Karpas-422 (cell line): ENCODE results near the gene RAB30. TPM values are rescaled to one million over a fixed set of nuclear protein-coding genes. Genes with fewer than 3 reads are reported as not detected.
A peak's percentile ranks its signal among the peaks of the same experiment; 100 is the strongest.
"Not testable (repeated sequence)": the region's sequence is repeated elsewhere in the genome, so short reads cannot be mapped to it uniquely, and the experiment has no call there.

Experiments used
- DNase-seq: peaks from one replicate; pipeline ENCODE4 v3.0.0-alpha.2; 2015
- H2AFZ ChIP-seq: fragments of 200-600 bp; sonication (generic); 2 replicates; pipeline ENCODE4 v1.6.1; 2014; ENCODE audit warnings: antibody characterized with exemption, low read length, mixed read lengths
- H3K27ac ChIP-seq: fragments of 200-600 bp; sonication (generic); 2 replicates; pipeline ENCODE4 v1.5.1; 2014; ENCODE audit warnings: mild to moderate bottlenecking, low read length, moderate library complexity
- H3K27me3 ChIP-seq: fragments of 200-600 bp; sonication (generic); 2 replicates; pipeline ENCODE4 v1.6.1; 2014; ENCODE audit warnings: low read length, mixed read lengths
- H3K36me3 ChIP-seq: fragments of 200-600 bp; sonication (generic); 2 replicates; pipeline ENCODE4 v1.6.1; 2014; ENCODE audit warnings: low read length, mixed read lengths; ENCODE audit not compliant: insufficient read depth
- H3K4me1 ChIP-seq: fragments of 200-600 bp; sonication (generic); 2 replicates; pipeline ENCODE4 v1.6.1; 2014; ENCODE audit warnings: mild to moderate bottlenecking, low read length, mixed read lengths
- H3K4me2 ChIP-seq: fragments of 200-600 bp; sonication (generic); 2 replicates; pipeline ENCODE4 v1.6.1; 2014; ENCODE audit warnings: low read length, low read depth, mild to moderate bottlenecking; ENCODE audit not compliant: poor library complexity, severe bottlenecking
- H3K4me3 ChIP-seq: fragments of 200-600 bp; sonication (generic); 2 replicates; pipeline ENCODE4 v1.5.1; 2014; ENCODE audit warnings: mild to moderate bottlenecking, antibody characterized with exemption, low read length, mixed read lengths
- H3K79me2 ChIP-seq: fragments of 200-600 bp; sonication (generic); 2 replicates; pipeline ENCODE4 v1.6.1; 2014; ENCODE audit warnings: mild to moderate bottlenecking, low read length, mixed read lengths
- H3K9ac ChIP-seq: fragments of 200-600 bp; sonication (generic); 2 replicates; pipeline ENCODE4 v1.6.0; 2014; ENCODE audit warnings: low read length
- H3K9me2 ChIP-seq: fragments of 200-600 bp; sonication (generic), shearing (Covaris generic); replicated peaks from 2 replicates; pipeline ENCODE4 v1.6.0; 2014; ENCODE audit warnings: mild to moderate bottlenecking, low read length, moderate library complexity; ENCODE audit not compliant: insufficient read depth
- H3K9me3 ChIP-seq: fragments of 300-700, 200-600 bp; sonication (generic); 2 replicates; pipeline ENCODE4 v1.6.1; 2014; ENCODE audit warnings: low read length, mixed read lengths
- H4K20me1 ChIP-seq: fragments of 200-600 bp; sonication (generic); 2 replicates; pipeline ENCODE4 v1.6.1; 2014; ENCODE audit warnings: mild to moderate bottlenecking, antibody characterized with exemption, low read length, low read depth; ENCODE audit not compliant: insufficient read depth
- total RNA-seq: library from RNA; depleted of rRNA; stranded (reverse); fragments of >200 nt; shearing (Covaris generic); gene quantifications from 2 replicates; pipeline ENCODE4 v1.2.3, GENCODE V29; 2014; ENCODE audit warnings: low replicate concordance

Gene RAB30
- total RNA-seq, 1 experiment from 2014 or later: 66.5 TPM

DNA sequence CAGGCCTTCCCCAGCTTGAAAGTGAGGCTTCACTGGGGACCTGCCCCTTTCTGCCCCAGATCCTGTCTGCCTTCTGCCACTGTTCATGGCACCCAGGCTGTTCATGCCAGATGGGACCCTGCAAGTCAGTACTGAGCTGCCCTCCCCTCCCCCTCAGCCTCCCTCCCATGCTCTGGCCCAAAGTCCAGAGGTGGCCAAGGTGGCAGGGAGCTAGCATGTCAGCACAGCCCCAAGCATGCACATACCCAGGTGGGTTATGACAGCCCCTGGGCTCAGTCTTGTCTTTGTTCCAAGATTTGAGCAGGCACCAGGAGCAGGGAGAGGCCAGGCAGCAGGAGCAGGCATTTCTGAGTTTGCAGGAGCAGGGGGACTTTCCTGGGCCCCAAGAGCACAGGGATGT is 126.0 kb downstream of the RAB30 start:
- Histone ChIP-seq H3K9ac (peak overlapping the region; percentile 27), H3K4me2 (peak overlapping the region; percentile 45), H3K9me3 (no peaks in the 10 kb centered on the region), H3K79me2 (no peaks in the 10 kb centered on the region), H3K9me2 (no peaks in the 10 kb centered on the region), H2AFZ (peak overlapping the region; percentile 33; the same call in 1 of the 2 replicates), H4K20me1 (no peaks in the 10 kb centered on the region), H3K4me3 (no peak overlapping the region), H3K27ac (peak overlapping the region; percentile 49; the same call in 1 of the 2 replicates), H3K36me3 (no peaks in the 10 kb centered on the region), H3K27me3 (no peaks in the 10 kb centered on the region), H3K4me1 (peaks cover 30% of the 10 kb centered on the region)
- DNase-seq: no peak

DNA sequence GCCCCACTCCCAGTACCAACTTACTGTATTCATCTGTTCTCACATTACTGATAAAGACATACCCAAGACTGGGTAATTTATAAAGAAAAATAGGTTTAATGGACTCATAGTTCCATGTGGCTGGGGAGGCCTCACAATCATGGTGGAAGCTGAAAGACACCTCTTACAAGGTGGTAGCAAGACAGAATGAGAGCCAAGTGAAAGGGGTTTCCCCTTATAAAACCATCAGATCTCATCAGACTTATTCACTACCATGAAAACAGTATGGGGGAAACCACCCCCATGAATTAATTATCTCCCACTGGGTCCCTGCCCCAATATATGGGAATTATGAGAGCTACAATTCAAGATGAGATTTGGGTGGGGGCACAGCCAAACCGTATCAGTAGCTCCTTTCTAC is 126.7 kb downstream of the RAB30 start:
- not testable (repeated sequence) for DNase-seq, H3K9me2 ChIP-seq, H3K9me3 ChIP-seq, H3K4me3 ChIP-seq, H3K4me2 ChIP-seq, H3K36me3 ChIP-seq, H3K79me2 ChIP-seq, H3K9ac ChIP-seq, H3K27ac ChIP-seq, H2AFZ ChIP-seq, H4K20me1 ChIP-seq, H3K27me3 ChIP-seq
- peaks cover 30% of the 10 kb centered on the region for H3K4me1 ChIP-seq

DNA sequence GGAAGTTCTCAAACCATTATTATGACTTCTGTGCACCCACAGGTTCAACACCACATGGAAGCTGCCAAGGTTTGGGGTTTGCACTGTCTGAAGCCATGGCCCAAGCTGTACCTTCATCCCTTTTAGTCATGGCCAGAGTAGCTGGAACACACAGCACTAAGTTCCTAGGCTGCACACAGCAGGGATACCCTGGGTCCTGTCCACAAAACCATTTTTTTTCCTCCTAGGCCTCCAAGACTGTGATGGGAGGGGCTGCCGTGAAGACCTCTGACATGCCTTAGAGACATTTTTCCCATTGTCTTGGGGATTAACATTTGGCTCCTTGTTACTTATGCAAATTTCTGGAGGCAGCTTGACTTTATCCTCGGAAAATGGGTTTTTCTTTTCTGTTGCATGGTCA is 127.5 kb downstream of the RAB30 start:
- H3K4me2 ChIP-seq: no peak overlapping the region
- no peaks in the 10 kb centered on the region for H3K9me3 ChIP-seq
- H2AFZ ChIP-seq: no peak overlapping the region
- no peaks in the 10 kb centered on the region for H3K36me3 ChIP-seq
- no peaks in the 10 kb centered on the region for H3K27me3 ChIP-seq
- no peak overlapping the region for H3K4me3 ChIP-seq
- H3K9ac ChIP-seq: no peak overlapping the region
- peaks cover 30% of the 10 kb centered on the region for H3K4me1 ChIP-seq
- DNase-seq: no peak
- H3K79me2 ChIP-seq: no peaks in the 10 kb centered on the region
- no peaks in the 10 kb centered on the region for H4K20me1 ChIP-seq
- no peak overlapping the region for H3K27ac ChIP-seq
- H3K9me2 ChIP-seq: no peaks in the 10 kb centered on the region

DNA sequence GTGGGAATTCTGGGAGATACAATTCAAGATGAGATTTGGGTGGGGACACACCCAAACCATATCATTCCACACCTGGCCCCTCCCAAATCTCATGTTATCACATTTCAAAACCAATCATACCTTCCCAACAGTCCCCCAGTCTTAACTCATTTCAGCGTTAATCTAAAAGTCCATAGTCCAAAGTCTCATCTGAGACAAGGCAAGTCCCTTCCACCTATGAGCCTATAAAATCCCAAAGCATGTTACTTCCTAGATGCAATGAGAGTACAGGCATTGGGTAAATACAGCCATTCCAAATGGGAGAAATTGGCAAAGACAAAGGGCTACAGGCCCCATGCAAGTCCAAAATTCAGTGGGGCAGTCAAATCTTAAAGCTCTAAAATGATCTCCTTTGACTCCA is 128.3 kb downstream of the RAB30 start:
- peaks cover 30% of the 10 kb centered on the region for H3K4me1 ChIP-seq
- H3K4me2 ChIP-seq, H3K36me3 ChIP-seq, H3K9ac ChIP-seq, H3K9me3 ChIP-seq, H3K4me3 ChIP-seq, H3K27ac ChIP-seq, H3K27me3 ChIP-seq, H3K9me2 ChIP-seq, H3K79me2 ChIP-seq, DNase-seq, H2AFZ ChIP-seq, H4K20me1 ChIP-seq: not testable (repeated sequence)

DNA sequence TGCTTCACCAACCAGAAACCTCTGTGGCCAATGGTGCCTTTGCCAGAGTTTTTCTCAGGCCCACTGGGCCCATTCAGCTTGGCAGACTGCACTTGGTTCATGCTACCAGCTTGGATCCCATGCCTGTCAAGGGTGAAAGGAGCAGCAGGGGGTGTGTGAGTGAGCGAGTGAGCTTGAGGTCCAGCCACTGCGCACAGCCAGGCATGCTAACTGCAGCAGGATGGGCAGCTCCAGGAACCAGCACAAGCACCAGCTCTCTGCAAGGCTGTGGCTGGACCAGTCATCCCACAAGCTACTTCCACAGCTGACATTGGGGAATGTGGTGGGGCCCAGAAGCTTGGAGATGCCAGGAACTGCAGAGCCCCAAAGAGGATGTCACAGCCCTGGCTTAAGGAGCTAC is 129.3 kb downstream of the RAB30 start:
- no peaks in the 10 kb centered on the region for H3K79me2 ChIP-seq
- H3K4me3 ChIP-seq: no peak overlapping the region
- no peak overlapping the region for H3K4me2 ChIP-seq
- no peak overlapping the region for H2AFZ ChIP-seq
- no peak for DNase-seq
- no peaks in the 10 kb centered on the region for H3K27me3 ChIP-seq
- no peaks in the 10 kb centered on the region for H4K20me1 ChIP-seq
- no peak overlapping the region for H3K27ac ChIP-seq
- no peak overlapping the region for H3K9ac ChIP-seq
- H3K36me3 ChIP-seq: 0 out of 2 replicates have a peak, but pooled peaks cover under 1% of the 10 kb centered on the region
- no peaks in the 10 kb centered on the region for H3K9me2 ChIP-seq
- H3K9me3 ChIP-seq: no peaks in the 10 kb centered on the region
- peaks cover 22% of the 10 kb centered on the region for H3K4me1 ChIP-seq

DNA sequence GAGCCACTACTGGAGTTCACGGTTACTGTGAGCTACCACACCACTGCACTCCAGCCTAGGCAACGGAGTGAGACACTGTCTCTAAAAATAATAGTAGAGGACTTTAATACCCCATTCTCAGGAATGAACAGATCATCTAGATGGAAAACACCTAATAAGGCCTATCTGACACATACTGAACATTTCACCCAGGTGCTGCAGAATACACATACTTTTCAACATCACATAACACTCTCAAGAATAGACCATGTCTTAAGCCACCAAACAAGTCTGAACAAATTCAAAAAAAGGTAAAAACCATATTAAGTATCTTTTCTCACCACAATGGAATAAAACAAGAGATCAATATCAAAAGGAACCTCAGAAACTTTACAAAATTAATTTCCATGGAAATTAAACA is 132.2 kb downstream of the RAB30 start:
- Histone ChIP-seq H3K4me3 (no peak overlapping the region), H3K27ac (no peak overlapping the region), H3K27me3 (no peaks in the 10 kb centered on the region), H4K20me1 (no peaks in the 10 kb centered on the region), H3K4me2 (no peak overlapping the region), H3K9me2 (no peaks in the 10 kb centered on the region), H3K9ac (no peak overlapping the region), H3K36me3 (peaks cover 21% of the 10 kb centered on the region), H2AFZ (no peak overlapping the region), H3K9me3 (no peaks in the 10 kb centered on the region), H3K4me1 (no peaks in the 10 kb centered on the region), H3K79me2 (no peaks in the 10 kb centered on the region)
- no peak for DNase-seq

DNA sequence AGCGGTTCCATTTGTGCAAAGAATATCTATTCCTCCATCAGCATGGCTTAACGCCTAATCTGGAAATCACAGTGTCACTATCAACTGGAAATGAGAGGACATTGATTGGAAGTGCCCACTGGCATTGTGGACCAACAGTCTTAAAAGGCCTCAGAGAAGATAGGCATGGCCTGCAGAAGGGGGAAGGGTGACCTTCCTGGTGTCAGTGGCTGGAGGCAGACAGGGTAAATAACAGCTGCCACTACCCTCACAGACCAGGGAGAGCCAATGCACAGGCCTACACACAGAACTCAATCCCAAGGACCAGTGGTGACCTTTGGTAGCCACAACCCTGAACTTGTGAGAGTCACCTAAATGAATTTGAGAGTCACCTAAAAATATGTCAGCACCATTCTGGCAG is 134.1 kb downstream of the RAB30 start:
- Histone ChIP-seq H3K27ac (no peak overlapping the region), H3K9me3 (no peaks in the 10 kb centered on the region), H3K79me2 (no peaks in the 10 kb centered on the region), H3K9ac (no peak overlapping the region), H3K9me2 (no peaks in the 10 kb centered on the region), H3K36me3 (peaks cover 40% of the 10 kb centered on the region), H4K20me1 (no peaks in the 10 kb centered on the region), H2AFZ (no peak overlapping the region), H3K4me1 (peaks cover 14% of the 10 kb centered on the region), H3K27me3 (no peaks in the 10 kb centered on the region), H3K4me2 (no peak overlapping the region), H3K4me3 (no peak overlapping the region)
- no peak for DNase-seq

DNA sequence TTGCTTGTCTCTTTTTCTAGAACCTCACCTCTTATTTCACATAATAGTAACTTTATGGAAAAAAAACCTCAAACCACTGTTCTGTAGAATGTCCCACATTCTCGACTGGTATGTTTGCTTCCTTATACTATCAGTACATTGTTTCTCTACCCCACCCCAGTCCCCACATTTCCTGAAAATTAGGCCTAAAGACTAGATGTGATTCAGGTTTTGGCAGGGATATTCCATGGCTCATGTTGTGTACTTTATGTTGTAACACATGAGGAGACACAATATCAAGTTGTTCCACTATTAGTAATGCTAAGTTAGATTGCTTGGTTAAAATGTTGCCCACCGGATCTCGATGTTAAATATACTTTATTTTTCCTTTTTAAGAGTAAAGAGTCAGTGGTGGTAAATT is 135.4 kb downstream of the RAB30 start:
- H3K4me1 ChIP-seq: peaks cover 27% of the 10 kb centered on the region
- H3K79me2 ChIP-seq: no peaks in the 10 kb centered on the region
- H2AFZ ChIP-seq: no peak overlapping the region
- no peak for DNase-seq
- H3K4me2 ChIP-seq: no peak overlapping the region
- H3K36me3 ChIP-seq: peaks cover 53% of the 10 kb centered on the region
- no peak overlapping the region for H3K4me3 ChIP-seq
- no peaks in the 10 kb centered on the region for H3K27me3 ChIP-seq
- H3K9me2 ChIP-seq: no peaks in the 10 kb centered on the region
- no peaks in the 10 kb centered on the region for H3K9me3 ChIP-seq
- no peak overlapping the region for H3K9ac ChIP-seq
- H4K20me1 ChIP-seq: no peaks in the 10 kb centered on the region
- no peak overlapping the region for H3K27ac ChIP-seq

DNA sequence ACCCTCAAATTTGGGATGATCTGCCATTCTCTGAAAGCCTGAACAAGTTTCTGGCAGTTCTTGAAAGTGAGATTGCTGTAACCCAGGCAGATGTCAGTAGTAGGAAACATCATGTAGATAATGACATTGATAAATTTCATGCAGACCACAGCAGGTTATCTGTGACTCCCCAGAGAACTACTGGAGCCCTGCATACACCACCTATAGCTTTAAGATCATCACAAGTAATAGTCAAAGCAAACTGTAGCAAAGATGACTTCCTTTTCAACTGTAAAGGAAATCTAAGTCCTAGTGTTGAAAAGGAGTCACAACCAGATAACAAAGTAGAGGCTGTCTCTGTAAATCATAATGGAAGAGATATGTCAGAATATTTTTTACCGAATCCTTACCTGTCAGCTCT is 139.1 kb downstream of the RAB30 start:
- no peaks in the 10 kb centered on the region for H4K20me1 ChIP-seq
- H2AFZ ChIP-seq: no peak overlapping the region
- H3K9me3 ChIP-seq: no peaks in the 10 kb centered on the region
- H3K4me3 ChIP-seq: no peak overlapping the region; the same call in 1 of the 2 replicates
- peaks cover 63% of the 10 kb centered on the region for H3K36me3 ChIP-seq
- H3K79me2 ChIP-seq: peaks cover 12% of the 10 kb centered on the region
- H3K27ac ChIP-seq: peak overlapping the region; percentile 97
- peak overlapping the region; percentile 30 for H3K4me2 ChIP-seq
- peak; percentile 63 for DNase-seq
- no peaks in the 10 kb centered on the region for H3K9me2 ChIP-seq
- H3K9ac ChIP-seq: peak overlapping the region; percentile 56
- H3K27me3 ChIP-seq: no peaks in the 10 kb centered on the region
- peaks cover 64% of the 10 kb centered on the region for H3K4me1 ChIP-seq
